Keratinocyte (primary cell): ENCODE results near the gene CDCP1. TPM values are rescaled to one million over a fixed set of nuclear protein-coding genes. Genes with fewer than 3 reads are reported as not detected.

Experiments
- DNase-seq: peaks from one replicate; pipeline ENCODE4 v3.0.0-alpha.2; 2011; ENCODE audit warnings: low read depth, missing footprints, low spot score
- FAIRE-seq: peaks from 2 replicates; lab custom pipeline; 2011; peaks lifted over from hg19 to GRCh38; lab: Jason Lieb, UNC
- H2AFZ ChIP-seq: 2 replicates; pipeline ENCODE4 v1.6.0; 2012; ENCODE audit warnings: low read length, control low read depth, inconsistent platforms; ENCODE audit not compliant: control insufficient read depth
- H3K27ac ChIP-seq: 2 replicates; pipeline ENCODE4 v1.5.1; 2011; ENCODE audit warnings: low read length; ENCODE audit not compliant: control insufficient read depth, insufficient read depth
- H3K27me3 ChIP-seq: 3 replicates; pipeline ENCODE4 v1.6.0; 2011; ENCODE audit warnings: low read length; ENCODE audit not compliant: control insufficient read depth, insufficient read depth; ENCODE audit errors: extremely low read depth
- H3K36me3 ChIP-seq, 2 experiments: 2 replicates in 1 of 2; 3 replicates in 1 of 2; pipeline ENCODE4 v1.5.1; 2011; ENCODE audit warnings: low read length in 2 of 2, mild to moderate bottlenecking in 1 of 2; ENCODE audit not compliant: control insufficient read depth in 2 of 2, insufficient read depth in 2 of 2; ENCODE audit errors: extremely low read depth in 1 of 2
- H3K4me1 ChIP-seq: 3 replicates; pipeline ENCODE4 v1.5.1; 2011; ENCODE audit warnings: low read length; ENCODE audit not compliant: control insufficient read depth, insufficient read depth; ENCODE audit errors: extremely low read depth
- H3K4me2 ChIP-seq: 3 replicates; pipeline ENCODE4 v1.6.0; 2011; ENCODE audit warnings: low read depth, low read length; ENCODE audit not compliant: control insufficient read depth, insufficient read depth; ENCODE audit errors: extremely low read depth
- H3K4me3 ChIP-seq, 3 experiments: fragments of 200-600 bp in 1 of 3; sonication (generic) in 1 of 3; 2 replicates in 2 of 3; 3 replicates in 1 of 3; pipeline ENCODE4 v1.5.1; 2011 to 2016; ENCODE audit warnings: low read length in 3 of 3, mild to moderate bottlenecking in 3 of 3, control low read depth in 2 of 3, inconsistent platforms in 1 of 3, low read depth in 1 of 3, mixed read lengths in 1 of 3, mixed run types in 1 of 3, moderate library complexity in 1 of 3; ENCODE audit not compliant: control insufficient read depth in 2 of 3, insufficient read depth in 2 of 3; ENCODE audit errors: extremely low read depth in 1 of 3
- H3K79me2 ChIP-seq: 2 replicates; pipeline ENCODE4 v1.6.0; 2012; ENCODE audit warnings: low read length; ENCODE audit not compliant: control insufficient read depth, insufficient read depth
- H3K9ac ChIP-seq: 3 replicates; pipeline ENCODE4 v1.6.0; 2011; ENCODE audit warnings: low read length; ENCODE audit not compliant: control insufficient read depth, insufficient read depth; ENCODE audit errors: extremely low read depth
- H3K9me1 ChIP-seq: 3 replicates; pipeline ENCODE4 v1.6.0; 2011; ENCODE audit warnings: low read length; ENCODE audit not compliant: control insufficient read depth, insufficient read depth; ENCODE audit errors: extremely low read depth
- H3K9me3 ChIP-seq: 2 replicates; pipeline ENCODE4 v1.5.1; 2012; ENCODE audit warnings: low read depth, low read length; ENCODE audit not compliant: control insufficient read depth
- H4K20me1 ChIP-seq: 3 replicates; pipeline ENCODE4 v1.6.0; 2011; ENCODE audit warnings: low read length; ENCODE audit not compliant: control insufficient read depth, insufficient read depth; ENCODE audit errors: extremely low read depth
- CTCF ChIP-seq, 3 experiments: IDR thresholded peaks in 1 of 3; conservative IDR thresholded peaks in 1 of 3; optimal IDR thresholded peaks in 1 of 3; 2 replicates in 2 of 3; 3 replicates in 1 of 3; pipeline versions ENCODE3 to v1.5.1; 2011; ENCODE audit warnings: low read length in 3 of 3, mild to moderate bottlenecking in 3 of 3, moderate library complexity in 2 of 3, control low read depth in 1 of 3, inconsistent platforms in 1 of 3; ENCODE audit not compliant: insufficient read depth in 2 of 3; ENCODE audit errors: extremely low read depth in 1 of 3
- EZH2 ChIP-seq: IDR thresholded peaks from one replicate; pipeline ENCODE4 v1.6.1; 2012; ENCODE audit warnings: inconsistent platforms, mild to moderate bottlenecking, low read length, moderate library complexity
- dilution Hi-C: fragments of 300-500 bp; cut with MboI; formaldehyde crosslinking; loops from one replicate; pipeline ENCODE4 v1.7.0; 2020; ENCODE audit warnings: low sequenced_read_pairs; ENCODE audit not compliant: extremely low pct_ligation_motif_present
- polyA plus RNA-seq, 5 experiments: library from polyadenylated mRNA; depleted of rRNA in 3 of 5; stranded (reverse) in 3 of 5; stranded (forward) in 1 of 5; unstranded in 1 of 5; fragments of >200 nt; gene quantifications; 1 replicate in 1 of 5; 2 replicates in 3 of 5; 3 replicates in 1 of 5; pipeline versions ENCODE4 v1.2.1 to v1.2.3, GENCODE V29; 2011 to 2012; ENCODE audit warnings: missing spikeins in 2 of 5, low read depth in 1 of 5, low replicate concordance in 1 of 5

Gene CDCP1
- polyA plus RNA-seq, 1 donor (not counting 4 experiments of a cell fraction or from before 2014, with no cell fraction given), result 85.8 TPM

GRCh38 chr3:45182915-45183871, 37.0 kb upstream of the CDCP1 start:
- no peak for TF ChIP-seq EZH2
- Histone ChIP-seq H3K9me3 (no peaks in the 10 kb centered on the region), H3K4me1 (peaks cover 46% of the 10 kb centered on the region), H4K20me1 (no peaks in the 10 kb centered on the region), H3K79me2 (no peaks in the 10 kb centered on the region), H3K9me1 (no peaks in the 10 kb centered on the region), H3K4me2 (peak overlapping the region; percentile 76), H3K36me3 (no peaks in the 10 kb centered on the region), H3K27me3 (no peaks in the 10 kb centered on the region), H3K9ac (peak overlapping the region; percentile 38), H3K4me3 (peak overlapping the region in 2 of 3 experiments; percentile 15 to 27), H3K27ac (peak overlapping the region; percentile 66), H2AFZ (no peak overlapping the region)
- DNase-seq (no peak), FAIRE-seq (peak; percentile 96)
- dilution Hi-C loops, result no loop called here

- no peak for FAIRE-seq
Measured at GRCh38 chr3:45181496-45181895, 35.3 kb upstream of the CDCP1 start.

GRCh38 chr3:45180899-45181298, 34.7 kb upstream of the CDCP1 start:
- H3K27ac ChIP-seq, result no peak overlapping the region
- H3K9me1 ChIP-seq, result no peaks in the 10 kb centered on the region
- no peaks in the 10 kb centered on the region for H3K36me3 ChIP-seq
- no peaks in the 10 kb centered on the region for H3K9me3 ChIP-seq
- dilution Hi-C loops, result no loop called here
- TF ChIP-seq EZH2 (no peak), CTCF (optimal IDR thresholded peaks at IDR 0.05 in 1 of 3, IDR thresholded peaks at IDR 0.05 in 1 of 3, conservative IDR thresholded peaks at IDR 0.05 in 1 of 3; ENCODE audit: extremely low read depth in 1 of 3, insufficient read depth in 2 of 3, low read length in 3 of 3) (no peak)
- H3K4me1 ChIP-seq, result peaks cover 49% of the 10 kb centered on the region
- H2AFZ ChIP-seq, result no peak overlapping the region
- H3K4me3 ChIP-seq, result no peak overlapping the region
- H3K79me2 ChIP-seq, result no peaks in the 10 kb centered on the region
- no peak overlapping the region for H3K9ac ChIP-seq
- H4K20me1 ChIP-seq, result no peaks in the 10 kb centered on the region
- H3K4me2 ChIP-seq, result no peak overlapping the region
- FAIRE-seq (peak; percentile 34), DNase-seq (no peak)
- H3K27me3 ChIP-seq, result no peaks in the 10 kb centered on the region

More at GRCh38 chr3:45181496-45181895, 35.3 kb upstream of the CDCP1 start:
- no peaks in the 10 kb centered on the region for H3K79me2 ChIP-seq
- no peak for DNase-seq
- no peaks in the 10 kb centered on the region for H3K27me3 ChIP-seq
- H3K4me2 ChIP-seq, result no peak overlapping the region
- H3K27ac ChIP-seq, result no peak overlapping the region
- dilution Hi-C loops, result no loop called here
- no peaks in the 10 kb centered on the region for H3K9me1 ChIP-seq
- H3K9me3 ChIP-seq, result no peaks in the 10 kb centered on the region
- H3K9ac ChIP-seq, result no peak overlapping the region
- H4K20me1 ChIP-seq, result no peaks in the 10 kb centered on the region
- H3K4me1 ChIP-seq, result peaks cover 49% of the 10 kb centered on the region
- H2AFZ ChIP-seq, result no peak overlapping the region
- TF ChIP-seq EZH2, result no peak
- H3K4me3 ChIP-seq, result no peak overlapping the region
- no peaks in the 10 kb centered on the region for H3K36me3 ChIP-seq
